ENCODE measurements around the gene PIM2.

- TF ChIP-seq POLR2AphosphoS5 (IDR thresholded peaks at IDR 0.05; ENCODE audit: low read depth, low read length) (no peak), TAF1 (IDR thresholded peaks at IDR 0.05; ENCODE audit: borderline replicate concordance, insufficient read depth, low read length) (no peak), REST (IDR thresholded peaks at IDR 0.05; ENCODE audit: insufficient read depth in 1 of 2, low read depth in 2 of 2, low read length in 2 of 2) (no peak), SIN3A (IDR thresholded peaks at IDR 0.05; ENCODE audit: borderline replicate concordance, insufficient read depth, low read length) (no peak)
Observed at GRCh38 chrX:48927123-48927522, 8.3 kb upstream of the PIM2 start.

All from PFSK-1 (cell line).